NCI-H1930 (cell line): ENCODE results near the gene RAPGEF5.

ENCODE experiments used
- DNase-seq, 2 experiments: peaks; one replicate each; lab custom pipeline; 2025; lab: John Stamatoyannopoulos, UW

RAPGEF5 gene

DNA sequence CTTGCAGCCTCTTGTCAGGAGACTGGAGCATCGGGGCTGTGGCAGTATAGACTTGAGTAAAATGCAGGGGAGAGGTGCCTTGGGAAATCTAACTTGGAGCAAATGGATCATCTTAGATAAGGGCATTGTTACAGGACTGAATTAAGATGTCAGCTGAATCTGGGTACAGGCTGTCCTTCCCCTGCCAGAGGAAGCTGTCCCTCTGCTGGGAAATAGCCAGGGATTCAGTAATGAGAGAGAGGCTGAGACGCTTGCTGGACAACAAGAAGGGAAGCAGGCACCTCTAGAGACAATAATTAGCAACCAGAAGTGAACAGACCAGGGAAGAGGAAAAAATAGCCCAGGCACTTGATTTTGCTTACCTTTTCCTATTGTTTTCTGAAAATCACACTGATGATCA is 20.7 kb upstream of the RAPGEF5 start:
- no peak for DNase-seq

DNA sequence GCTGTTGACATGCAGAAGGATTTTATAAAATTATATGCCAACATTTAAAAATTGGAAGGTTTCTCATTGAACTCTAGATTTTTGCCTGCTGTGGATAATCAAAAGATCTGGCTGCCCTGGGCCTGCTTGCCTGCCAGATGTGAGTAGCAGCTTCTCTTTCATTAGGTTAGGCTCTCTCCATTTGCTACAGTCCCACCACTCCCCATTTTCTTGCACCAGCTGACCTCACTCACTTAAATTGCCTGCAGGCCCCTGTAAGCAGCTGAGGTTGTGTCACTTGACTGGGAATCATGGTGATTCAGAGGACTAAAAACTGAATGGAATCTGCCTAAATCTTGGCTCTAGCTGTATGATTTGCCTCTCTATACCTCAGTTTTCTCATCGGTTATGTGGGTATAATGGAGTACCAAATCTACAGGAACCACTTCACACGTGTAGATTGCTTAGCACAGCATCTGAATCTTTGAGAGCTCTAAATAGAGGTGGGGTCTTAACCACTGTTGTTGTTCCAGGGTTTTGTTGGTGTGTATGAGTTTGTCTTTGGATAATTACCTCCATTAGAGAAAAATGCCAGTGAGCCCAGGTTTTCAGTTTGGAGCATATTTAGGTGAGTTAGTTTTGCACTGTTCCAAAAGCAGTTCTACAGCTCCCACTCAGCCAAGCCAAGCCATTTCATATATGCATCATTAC is 18.6 kb upstream of the RAPGEF5 start:
- DNase-seq, result no peak

DNA sequence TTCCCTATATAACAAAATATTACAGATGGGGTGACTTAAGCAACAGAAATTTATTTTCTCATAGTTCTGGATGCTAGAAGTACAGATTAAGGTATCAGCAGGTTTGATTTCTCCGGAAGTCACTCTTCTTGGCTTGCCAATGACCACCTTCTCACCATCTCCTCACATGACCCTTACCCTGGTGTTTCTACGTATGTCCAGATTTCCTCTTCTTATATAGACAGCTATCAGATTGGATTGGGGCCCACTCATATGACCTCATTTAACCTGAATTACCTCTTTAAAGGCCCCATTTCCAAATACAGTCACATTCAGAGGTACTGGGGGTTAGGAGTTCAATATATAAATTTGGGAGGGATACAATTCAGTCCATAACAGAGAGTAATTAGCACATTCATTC is 17.0 kb upstream of the RAPGEF5 start:
- no peak for DNase-seq

DNA sequence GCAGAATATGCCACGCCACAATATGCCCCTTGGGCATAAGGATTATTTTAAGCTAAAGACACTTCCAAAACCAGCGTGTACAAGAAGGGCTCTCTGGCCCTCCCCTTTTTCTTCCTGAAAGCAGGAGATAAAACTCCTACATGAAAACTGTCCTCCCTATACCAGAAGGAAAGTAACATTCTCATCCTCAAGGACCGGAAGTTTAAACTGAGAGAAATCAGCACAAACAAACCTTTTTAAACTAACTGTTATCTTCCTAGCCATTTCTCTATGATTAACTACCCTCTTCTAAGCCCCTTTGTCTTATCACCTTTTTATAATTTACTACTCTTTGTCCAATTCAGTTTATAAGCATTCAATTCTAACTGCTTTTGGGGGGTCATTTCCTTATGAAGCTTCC is 16.4 kb upstream of the RAPGEF5 start:
- DNase-seq, result no peak

DNA sequence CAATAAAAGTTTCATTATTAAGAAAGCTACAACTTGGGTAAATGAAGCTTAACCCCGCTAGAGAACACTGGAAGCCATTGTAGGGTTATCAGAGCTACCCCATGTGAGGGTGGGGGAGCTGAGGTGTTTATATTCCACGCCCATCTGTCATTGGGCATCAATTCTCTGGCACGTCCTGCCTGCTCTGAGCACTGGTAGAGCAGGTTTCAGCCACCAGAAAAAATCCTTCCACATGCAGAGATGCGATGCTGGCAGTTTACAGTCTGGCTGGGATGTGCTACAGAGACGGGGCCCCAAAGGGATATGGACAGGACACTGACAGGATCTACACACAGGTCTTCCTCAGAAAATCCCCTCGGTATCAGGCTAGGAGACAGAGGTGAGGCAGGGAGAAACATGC is 15.9 kb upstream of the RAPGEF5 start:
- no peak for DNase-seq

DNA sequence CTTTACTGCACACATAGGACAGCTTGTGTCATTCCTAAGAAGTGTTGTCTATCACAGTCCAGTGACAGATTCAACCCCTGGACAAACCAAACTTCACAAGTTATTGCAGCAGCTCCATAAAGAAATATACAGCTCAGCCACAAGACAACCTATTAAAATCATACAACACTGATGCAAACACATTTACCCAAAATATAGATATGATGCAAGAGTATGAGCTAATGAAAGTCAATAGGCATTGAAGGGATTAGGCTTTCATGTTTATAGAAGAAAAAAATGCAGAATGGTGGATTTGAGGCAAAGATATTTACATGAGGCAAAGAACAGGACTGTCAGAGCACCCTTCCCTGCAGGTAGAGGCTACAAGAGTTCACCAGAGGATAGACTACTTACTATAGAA is 14.9 kb upstream of the RAPGEF5 start:
- no peak for DNase-seq

DNA sequence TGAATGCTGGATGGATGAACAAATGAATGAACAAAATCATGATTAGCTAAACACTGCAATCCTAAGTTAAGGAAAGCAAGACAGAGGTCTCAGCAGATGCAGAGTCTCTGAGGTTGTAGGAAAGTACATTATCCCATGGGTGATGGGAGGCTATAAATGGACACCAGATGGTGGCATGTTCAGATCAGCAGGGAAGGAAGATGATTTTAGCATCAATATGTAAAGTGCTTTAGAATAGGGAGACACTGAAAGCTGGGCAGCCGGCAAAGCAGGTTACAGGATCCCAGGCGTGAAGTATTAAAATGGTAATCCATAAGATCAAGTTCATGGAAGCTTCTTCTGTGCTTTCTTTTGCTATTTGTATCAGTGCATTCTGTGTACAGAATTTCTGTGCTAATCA is 7.9 kb upstream of the RAPGEF5 start:
- DNase-seq, result no peak

DNA sequence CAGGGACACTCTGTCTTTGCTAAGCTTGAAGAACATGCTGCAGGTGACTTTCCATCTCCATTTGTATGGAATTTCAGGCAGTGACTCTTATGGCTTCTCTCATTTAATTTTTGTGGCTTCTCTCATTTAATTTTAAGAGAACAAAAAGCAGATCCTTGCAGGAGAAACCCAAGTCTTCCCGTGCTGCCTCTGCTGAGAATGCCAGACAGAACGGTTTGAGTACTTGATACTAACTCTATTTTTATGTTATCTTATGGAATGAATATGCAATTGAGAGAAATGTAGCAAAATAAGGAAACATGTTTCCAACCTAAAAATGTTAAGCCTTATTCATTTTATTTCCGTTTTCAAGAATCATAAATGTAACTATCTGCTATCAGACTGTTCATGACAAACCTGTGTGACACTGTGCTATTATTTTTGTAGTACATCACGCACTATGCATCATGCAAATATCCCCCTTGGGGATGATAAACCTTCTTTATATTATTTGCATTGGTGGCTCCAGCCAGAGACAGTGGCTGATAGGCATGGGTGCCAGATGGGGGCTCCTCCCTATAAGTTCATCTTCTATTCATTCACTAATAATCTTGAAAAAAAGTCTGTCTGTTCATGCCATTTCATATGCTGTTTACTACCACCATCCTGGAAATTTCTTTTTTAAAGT is 6.9 kb upstream of the RAPGEF5 start:
- DNase-seq, result no peak

DNA sequence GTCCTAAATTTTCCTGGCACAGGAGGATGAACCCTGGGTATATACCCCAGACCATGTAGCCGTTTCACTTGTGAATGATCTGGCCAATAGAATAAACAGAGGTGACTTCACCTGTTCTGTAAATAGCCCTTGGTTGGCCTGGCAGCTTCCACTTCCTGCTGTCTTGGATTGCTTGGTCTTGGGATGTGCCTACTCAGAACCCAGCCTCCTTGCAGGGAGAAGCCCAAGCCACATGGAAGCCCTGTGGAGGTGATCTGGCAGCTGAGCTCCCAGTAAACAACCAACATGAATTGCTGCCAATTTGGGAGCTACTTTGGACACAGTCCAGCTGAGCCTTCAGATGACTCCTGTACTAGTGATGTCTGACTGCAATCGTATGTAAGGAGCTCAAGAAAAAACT is 4.8 kb upstream of the RAPGEF5 start:
- no peak for DNase-seq

DNA sequence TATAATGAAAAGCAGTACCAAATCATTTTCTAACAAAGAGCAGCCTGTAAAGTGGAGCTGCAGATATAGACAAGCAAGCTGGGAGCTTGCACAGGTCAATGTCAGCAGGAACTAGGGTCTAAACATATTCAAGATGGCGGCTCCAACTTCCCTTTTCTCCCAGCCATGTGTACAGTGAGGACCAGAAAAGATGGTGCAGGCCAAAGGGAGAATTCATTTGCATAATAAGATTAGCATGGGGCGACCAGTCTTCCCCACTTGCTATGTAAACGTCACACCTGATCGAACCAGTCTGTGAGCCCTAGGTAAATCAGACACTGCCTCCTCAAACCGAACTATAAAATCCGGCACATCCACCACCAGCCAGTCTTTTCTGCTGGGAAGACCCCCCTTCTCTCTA is 4.4 kb upstream of the RAPGEF5 start:
- no peak for DNase-seq

DNA sequence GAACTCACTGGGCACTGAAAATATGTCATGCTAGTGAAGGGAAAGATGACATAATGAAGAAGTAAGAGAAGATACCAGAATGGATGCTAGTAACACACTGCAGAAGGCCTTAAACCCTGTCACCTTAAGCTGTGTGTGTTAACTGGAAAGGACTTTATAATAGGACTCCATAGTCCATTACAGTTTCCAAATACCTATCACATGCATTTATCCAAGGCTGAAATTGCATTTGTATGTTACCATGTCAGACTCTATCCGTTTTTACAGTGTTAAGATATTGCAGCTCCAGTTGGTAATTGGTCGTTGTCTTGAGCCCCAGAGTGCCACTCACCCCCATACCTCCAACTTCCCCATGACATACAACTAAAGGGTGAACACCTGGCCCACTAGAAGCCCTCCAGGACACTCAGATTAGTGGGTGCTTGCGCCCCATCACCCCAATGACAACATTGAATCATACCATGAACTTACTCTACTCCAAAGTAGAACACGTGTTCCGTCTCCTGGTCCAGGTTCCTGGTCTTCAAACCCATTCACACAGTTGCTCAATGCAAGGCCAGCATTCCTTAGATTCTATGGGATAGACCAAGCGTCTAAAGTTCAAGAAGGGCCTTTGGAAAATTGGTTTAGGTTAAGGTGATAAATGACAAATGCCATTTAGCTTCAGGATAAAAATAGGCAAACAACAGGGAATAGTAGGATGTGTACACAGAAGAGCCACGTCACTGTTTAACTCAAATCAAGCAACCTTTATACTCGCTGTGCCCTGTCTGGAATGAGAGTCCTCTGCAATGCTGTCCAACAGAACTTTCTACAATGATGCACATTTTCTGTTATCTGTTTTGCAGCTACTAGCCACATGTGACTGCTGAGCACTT is 2.1 kb upstream of the RAPGEF5 start:
- DNase-seq, result no peak

DNA sequence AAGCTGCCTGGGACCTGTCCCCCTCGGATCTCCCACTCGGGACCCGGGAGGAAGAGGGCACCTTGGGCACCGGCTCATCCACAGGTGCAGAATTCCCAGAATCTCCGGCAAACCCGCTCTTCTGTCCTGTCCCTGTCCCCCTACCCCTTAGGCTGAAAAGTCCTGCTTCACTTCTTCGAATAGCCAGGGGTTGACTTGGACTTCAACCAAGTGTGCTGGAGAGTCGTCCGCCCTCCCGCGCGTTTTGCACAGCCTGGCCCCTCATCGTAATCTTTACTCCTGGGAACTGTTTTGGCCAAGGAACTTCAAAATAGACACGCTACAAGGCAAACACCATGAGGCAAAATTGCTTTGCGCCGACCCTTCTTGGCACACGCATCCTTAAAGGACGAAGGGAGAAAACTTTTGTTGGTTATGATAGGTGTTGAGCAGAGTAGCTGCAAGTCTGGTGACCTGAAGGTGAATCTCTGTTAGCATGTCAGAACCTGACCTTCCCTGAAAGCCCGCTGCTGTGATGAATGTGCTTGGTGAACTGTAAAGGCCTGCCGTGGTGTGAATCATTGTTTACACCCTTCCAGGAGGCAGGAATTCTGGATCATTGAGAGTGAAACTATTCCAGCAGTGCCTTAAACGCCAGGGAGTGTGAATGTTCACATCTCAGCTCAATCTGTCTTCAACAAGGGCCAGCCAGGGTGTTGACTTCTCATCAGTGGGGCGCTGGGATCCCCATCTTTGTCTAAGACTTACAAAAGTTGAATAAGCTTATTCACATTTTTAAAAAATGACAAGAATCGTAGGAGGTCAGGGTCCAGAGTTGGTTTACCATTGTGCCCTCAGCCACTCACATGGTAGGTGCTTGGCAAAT is 589 bp upstream of the RAPGEF5 start:
- DNase-seq, result no peak

DNA sequence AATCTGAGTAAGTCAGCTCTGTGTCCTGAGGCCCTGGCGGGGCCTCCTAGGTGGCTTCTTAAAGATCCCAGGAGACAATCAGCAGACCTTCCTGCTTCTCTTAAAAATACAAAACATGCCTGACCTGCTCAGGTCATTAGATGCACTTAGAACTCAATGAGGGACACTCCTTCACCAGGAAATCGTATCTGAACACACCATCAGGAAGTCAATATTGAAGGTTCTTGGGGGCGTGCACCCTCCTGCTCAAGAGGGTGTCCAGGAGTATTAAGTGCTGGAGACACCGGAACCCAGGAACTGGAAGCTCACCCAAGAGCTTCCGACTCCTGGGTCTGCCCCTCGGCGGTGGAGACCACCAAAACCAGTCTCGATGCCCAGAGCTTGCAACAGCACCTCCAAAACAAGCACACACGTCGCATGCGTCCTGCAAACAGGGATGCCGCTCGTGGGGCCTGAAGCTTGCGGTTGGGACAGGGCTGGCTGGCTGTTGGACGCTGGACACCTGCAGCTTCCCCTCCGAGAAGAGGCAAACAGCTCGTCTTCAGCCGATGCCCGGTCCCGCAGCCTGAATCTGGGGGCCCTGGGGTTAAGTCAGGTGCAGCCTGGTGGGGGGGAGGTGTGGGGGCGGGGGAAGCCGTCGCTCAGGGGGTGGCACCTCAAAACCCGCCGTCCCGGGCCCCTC is 803 bp downstream of the RAPGEF5 start:
- no peak for DNase-seq

DNA sequence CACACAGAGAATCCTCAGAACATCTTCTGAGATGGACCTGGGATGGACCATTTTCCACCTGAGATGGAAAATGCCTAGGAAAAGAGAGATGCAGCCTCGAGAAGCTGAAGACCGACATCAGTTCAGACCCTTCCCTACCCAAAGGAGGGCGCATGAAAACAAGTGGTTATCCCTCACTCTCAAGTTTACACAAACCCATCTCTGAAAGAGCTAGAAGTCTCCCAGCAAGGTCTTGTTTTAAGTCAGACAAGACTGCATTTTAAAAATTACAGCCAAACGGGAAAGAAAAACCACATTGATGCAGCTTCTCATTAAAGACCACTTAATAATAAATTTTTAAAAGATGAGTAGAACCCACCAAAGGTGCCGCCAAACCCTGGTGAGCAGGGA is 1.3 kb downstream of the RAPGEF5 start:
- no peak for DNase-seq

DNA sequence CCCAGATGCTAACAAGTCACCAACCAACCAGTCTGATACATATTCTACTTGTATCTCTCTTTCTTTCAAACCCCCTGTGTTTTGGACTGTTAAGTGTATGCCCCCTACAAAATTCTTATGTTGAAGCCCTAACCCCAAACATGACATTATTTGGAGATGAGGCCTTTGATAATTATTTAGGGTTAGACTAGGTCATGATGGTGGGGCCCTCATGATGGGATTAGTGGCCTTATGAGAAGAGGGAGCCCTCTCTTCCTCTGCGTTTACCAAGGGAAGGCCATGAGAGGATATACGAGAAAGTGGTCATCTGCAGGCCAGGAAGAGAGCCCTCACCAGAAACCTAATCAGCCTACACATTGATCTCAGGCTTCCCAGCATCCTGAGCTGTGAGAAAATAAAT is 2.5 kb downstream of the RAPGEF5 start:
- no peak for DNase-seq

DNA sequence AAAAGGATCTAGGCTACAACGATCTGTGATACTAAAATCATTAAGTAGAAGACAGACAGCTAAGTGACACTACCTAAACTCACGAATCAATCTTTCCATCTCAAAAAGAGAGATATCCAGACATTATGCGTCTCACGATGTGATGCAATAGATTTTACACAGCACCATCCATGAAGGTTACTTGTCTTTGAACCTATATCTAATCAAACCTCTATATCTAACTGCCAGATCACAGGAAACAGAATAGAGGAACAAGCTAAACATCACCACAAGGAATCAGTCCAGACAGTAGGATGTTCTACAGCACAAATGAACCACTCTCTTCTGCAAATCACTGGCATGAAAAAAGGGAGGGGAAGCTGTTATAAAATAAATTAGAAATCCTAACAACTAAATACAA is 4.1 kb downstream of the RAPGEF5 start:
- DNase-seq, result no peak

DNA sequence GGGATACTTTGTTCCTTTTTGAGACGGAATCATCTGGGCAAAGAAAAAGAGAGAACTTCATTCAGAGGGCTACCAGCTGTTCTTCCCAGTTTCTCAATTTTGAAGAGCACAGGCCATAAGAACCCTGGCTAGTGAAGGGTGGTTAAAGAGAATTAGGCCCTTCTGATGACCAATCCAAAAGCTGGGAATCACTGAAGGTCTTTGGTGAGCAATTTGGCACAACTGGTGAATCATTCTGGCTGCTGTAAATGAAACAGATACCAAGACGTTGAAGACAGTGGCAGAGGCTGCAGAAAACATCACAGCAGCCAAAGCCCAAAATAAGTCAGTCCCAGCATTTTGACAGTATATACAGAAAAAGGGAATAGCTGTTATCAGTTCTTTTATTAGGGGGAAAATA is 5.1 kb downstream of the RAPGEF5 start:
- no peak for DNase-seq

DNA sequence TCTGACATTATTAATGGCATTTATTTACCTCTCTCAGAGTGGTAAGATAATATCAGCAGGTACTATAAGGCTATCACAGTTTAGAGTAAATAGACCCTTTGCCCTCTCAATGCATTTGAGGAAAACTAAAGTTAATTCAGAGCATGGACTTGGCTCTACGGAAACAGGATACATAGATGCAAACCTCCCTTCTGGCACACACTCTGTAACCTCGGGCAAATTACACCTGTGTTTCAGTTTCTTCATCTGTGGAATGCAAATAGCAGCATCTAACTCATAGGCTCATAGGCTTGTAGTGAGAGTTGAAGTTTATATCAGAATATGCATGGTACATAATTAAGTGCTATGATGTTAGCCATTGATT is 5.6 kb downstream of the RAPGEF5 start:
- DNase-seq, result no peak

DNA sequence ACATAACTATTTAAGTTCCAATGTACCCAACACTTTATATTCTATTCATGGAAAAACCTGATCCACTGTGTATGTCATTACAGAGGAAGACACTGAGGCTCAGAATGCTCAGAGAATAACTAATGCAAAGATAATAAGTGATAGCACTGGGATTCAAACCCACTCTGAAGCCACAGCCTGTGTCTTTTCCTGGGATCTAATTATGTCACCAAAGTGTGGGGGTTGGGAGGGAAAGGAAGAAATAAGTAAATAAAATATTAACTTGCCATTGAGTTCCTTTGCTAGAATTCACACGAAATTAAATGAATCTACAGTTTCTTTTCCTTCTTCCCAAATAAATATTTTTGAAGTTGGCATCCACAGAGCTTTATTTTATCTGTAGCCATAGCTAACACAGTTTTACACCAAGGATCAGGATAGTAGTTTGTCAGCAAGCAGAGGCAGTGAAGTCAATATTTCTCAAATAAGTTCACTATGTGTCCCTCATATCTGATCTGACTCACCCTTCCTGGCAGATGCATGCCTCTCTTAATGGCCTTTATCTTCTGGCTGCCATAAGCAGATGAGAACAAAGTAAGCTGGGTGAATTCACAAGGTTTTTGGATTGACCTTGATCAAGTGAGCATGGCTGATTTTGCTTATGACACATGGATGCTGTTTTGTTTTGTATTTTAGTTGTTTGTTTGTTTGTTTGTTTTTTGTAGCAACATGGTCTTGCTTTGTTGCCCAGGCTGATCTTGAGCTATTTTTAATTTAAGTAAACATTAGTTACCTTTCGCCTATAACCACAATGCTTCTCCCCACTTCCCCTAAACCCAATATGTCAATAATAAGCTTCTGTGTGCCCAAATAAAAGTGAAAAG is 6.3 kb downstream of the RAPGEF5 start:
- DNase-seq, result no peak

DNA sequence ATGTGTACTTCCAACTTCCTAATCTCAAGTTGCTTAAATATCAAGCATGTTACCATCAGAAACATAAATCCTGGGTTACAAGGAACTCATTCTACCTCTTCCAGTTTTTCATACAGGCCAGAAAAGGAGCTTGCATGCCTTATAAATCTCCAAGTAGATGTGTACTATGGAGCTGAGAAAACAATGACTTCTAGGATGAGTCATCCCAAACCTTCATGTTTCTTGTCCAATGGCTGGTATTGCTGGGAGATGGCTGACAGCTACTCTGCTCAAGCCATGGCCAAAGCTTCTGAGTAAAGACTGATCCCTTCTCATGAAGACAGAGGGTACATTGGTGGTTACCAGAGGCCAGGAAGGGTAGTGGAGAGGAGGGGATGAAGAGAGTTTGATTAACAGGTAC is 8.6 kb downstream of the RAPGEF5 start:
- DNase-seq, result no peak
